Osteoblast (primary cell): ENCODE data around the gene MRAP. TPM values are rescaled to one million over a fixed set of nuclear protein-coding genes. Genes with fewer than 3 reads are reported as not detected.

Experiments used
- DNase-seq: peaks from one replicate; pipeline ENCODE4 v3.0.0; 2011; ENCODE audit warnings: low spot score, mixed read lengths; ENCODE audit not compliant: insufficient read length; ENCODE audit errors: missing footprints
- H2AFZ ChIP-seq: 2 replicates; pipeline ENCODE4 v1.6.0; 2011; ENCODE audit warnings: mild to moderate bottlenecking, low read length
- H3K27ac ChIP-seq: 2 replicates; pipeline ENCODE4 v1.5.1; 2011; ENCODE audit warnings: mild to moderate bottlenecking, low read depth, low read length, moderate library complexity
- H3K27me3 ChIP-seq: 2 replicates; pipeline ENCODE4 v1.6.0; 2012; ENCODE audit warnings: mild to moderate bottlenecking, control low read depth, inconsistent platforms, low read length, moderate library complexity; ENCODE audit not compliant: insufficient read depth
- H3K36me3 ChIP-seq: 2 replicates; pipeline ENCODE4 v1.5.1; 2011; ENCODE audit warnings: mild to moderate bottlenecking, low read length, control low read depth, moderate library complexity; ENCODE audit not compliant: insufficient read depth
- H3K4me1 ChIP-seq: 2 replicates; pipeline ENCODE4 v1.5.1; 2011; ENCODE audit warnings: mild to moderate bottlenecking, low read length, control low read depth, moderate library complexity; ENCODE audit not compliant: insufficient read depth
- H3K4me2 ChIP-seq: 2 replicates; pipeline ENCODE4 v1.6.0; 2011; ENCODE audit warnings: mild to moderate bottlenecking, low read length; ENCODE audit not compliant: insufficient read depth
- H3K4me3 ChIP-seq: fragments of 200-600 bp; sonication (generic); 3 replicates; pipeline ENCODE4 v1.5.1; 2012; ENCODE audit warnings: mild to moderate bottlenecking, low read length, inconsistent platforms; ENCODE audit not compliant: insufficient read depth
- H3K79me2 ChIP-seq: 2 replicates; pipeline ENCODE4 v1.6.0; 2012; ENCODE audit warnings: mild to moderate bottlenecking, low read length, control low read depth, inconsistent platforms; ENCODE audit not compliant: insufficient read depth
- H3K9me3 ChIP-seq: 2 replicates; pipeline ENCODE4 v1.5.1; 2011; ENCODE audit warnings: low read depth, low read length, control low read depth
- H4K20me1 ChIP-seq: 2 replicates; pipeline ENCODE4 v1.6.0; 2012; ENCODE audit warnings: mild to moderate bottlenecking, low read length, control low read depth; ENCODE audit not compliant: insufficient read depth
- total RNA-seq: library from RNA; depleted of rRNA; stranded (reverse); fragments of >200 nt; gene quantifications from 2 replicates; pipeline ENCODE4 v1.2.3, GENCODE V29; 2012
- TF ChIP-seq, protein P1 (sequence below): IDR thresholded peaks from 2 replicates; pipeline ENCODE4 v1.5.1; 2011; ENCODE audit warnings: mild to moderate bottlenecking, low read depth, low read length, moderate library complexity; ENCODE audit errors: extremely low read depth

The MRAP gene
- total RNA-seq, 1 donor = 0.72 TPM

DNA sequence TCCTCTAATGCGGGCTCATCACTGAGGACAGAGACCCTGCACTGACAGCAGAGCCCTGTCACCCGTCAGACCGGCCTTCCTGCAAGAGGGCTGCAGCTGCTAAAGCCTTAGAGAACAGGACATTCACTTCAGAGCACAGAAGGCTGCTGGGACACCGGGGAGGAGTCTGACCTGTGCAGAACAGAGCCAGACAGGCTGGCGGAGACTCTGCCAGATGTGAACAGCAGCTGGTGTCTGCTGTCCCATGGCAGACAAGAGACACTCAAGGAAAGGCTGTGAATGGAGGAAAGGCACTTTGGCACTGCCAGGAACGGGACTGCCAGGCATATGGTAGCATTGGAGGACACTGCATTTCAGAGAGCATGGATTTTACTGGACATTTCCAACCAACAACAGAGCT is 21.4 kb downstream of the MRAP start:
- Histone ChIP-seq H3K9me3 (no peaks in the 10 kb centered on the region), H3K27me3 (no peaks in the 10 kb centered on the region), H3K36me3 (peaks cover 95% of the 10 kb centered on the region), H3K79me2 (peaks cover 8% of the 10 kb centered on the region), H4K20me1 (peaks cover 8% of the 10 kb centered on the region), H3K4me2 (no peak overlapping the region), H3K4me3 (no peak overlapping the region), H3K27ac (no peak overlapping the region), H2AFZ (no peak overlapping the region), H3K4me1 (no peaks in the 10 kb centered on the region)
- DNase-seq = no peak
- TF ChIP-seq, protein P1, sequence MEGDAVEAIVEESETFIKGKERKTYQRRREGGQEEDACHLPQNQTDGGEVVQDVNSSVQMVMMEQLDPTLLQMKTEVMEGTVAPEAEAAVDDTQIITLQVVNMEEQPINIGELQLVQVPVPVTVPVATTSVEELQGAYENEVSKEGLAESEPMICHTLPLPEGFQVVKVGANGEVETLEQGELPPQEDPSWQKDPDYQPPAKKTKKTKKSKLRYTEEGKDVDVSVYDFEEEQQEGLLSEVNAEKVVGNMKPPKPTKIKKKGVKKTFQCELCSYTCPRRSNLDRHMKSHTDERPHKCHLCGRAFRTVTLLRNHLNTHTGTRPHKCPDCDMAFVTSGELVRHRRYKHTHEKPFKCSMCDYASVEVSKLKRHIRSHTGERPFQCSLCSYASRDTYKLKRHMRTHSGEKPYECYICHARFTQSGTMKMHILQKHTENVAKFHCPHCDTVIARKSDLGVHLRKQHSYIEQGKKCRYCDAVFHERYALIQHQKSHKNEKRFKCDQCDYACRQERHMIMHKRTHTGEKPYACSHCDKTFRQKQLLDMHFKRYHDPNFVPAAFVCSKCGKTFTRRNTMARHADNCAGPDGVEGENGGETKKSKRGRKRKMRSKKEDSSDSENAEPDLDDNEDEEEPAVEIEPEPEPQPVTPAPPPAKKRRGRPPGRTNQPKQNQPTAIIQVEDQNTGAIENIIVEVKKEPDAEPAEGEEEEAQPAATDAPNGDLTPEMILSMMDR = no peak

DNA sequence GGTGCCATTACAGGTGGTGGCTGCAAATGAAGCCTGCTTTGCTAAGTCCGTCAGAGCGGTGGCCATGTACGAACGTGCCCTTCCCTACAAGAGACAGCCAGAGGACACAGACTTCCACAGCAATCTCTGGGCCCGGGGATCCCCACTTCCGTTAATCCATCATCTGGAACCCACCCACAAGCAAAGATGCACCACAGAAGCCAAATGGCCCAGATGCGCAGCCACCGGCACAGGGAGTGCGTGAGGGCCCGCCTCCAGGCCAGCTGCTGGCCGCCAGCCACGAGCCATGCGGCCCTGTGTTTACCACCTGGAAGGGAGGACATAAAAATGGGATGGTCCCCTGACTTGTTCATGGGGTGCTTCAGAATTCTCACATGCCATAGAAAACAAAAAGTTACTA is 22.1 kb downstream of the MRAP start:
- Histone ChIP-seq H3K4me3 (no peak overlapping the region), H3K79me2 (peaks cover 6% of the 10 kb centered on the region), H2AFZ (no peak overlapping the region), H3K36me3 (peaks cover 100% of the 10 kb centered on the region), H4K20me1 (peaks cover 9% of the 10 kb centered on the region), H3K27me3 (no peaks in the 10 kb centered on the region), H3K4me1 (no peaks in the 10 kb centered on the region), H3K4me2 (no peak overlapping the region), H3K9me3 (no peaks in the 10 kb centered on the region), H3K27ac (no peak overlapping the region)
- TF ChIP-seq, protein P1 = no peak
- no peak for DNase-seq

DNA sequence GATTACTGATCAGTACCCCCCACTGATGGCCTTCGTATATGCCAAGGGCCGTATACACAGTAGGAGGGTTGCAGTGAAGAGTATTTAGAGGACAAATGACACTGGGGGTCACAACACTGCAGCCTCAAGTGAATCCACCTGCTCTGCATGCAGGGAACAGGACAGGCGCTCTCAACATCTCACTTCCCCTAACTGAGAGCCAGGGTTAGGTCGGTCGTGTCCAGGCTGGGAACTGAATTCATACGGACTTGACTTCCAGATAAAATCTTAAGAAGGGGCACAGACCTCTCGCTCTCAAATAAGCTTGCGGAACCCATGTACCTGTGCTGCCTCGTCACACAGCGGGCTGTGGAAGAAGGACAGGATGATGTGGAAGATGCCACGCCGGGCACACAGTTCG is 22.8 kb downstream of the MRAP start:
- no peaks in the 10 kb centered on the region for H3K4me1 ChIP-seq
- TF ChIP-seq, protein P1 = no peak
- H3K4me2 ChIP-seq = no peak overlapping the region
- peaks cover 7% of the 10 kb centered on the region for H4K20me1 ChIP-seq
- no peaks in the 10 kb centered on the region for H3K9me3 ChIP-seq
- H3K79me2 ChIP-seq = peaks cover 10% of the 10 kb centered on the region
- H3K27me3 ChIP-seq = no peaks in the 10 kb centered on the region
- peaks cover 100% of the 10 kb centered on the region for H3K36me3 ChIP-seq
- no peak overlapping the region for H2AFZ ChIP-seq
- H3K4me3 ChIP-seq = no peak overlapping the region
- no peak for DNase-seq
- H3K27ac ChIP-seq = no peak overlapping the region

DNA sequence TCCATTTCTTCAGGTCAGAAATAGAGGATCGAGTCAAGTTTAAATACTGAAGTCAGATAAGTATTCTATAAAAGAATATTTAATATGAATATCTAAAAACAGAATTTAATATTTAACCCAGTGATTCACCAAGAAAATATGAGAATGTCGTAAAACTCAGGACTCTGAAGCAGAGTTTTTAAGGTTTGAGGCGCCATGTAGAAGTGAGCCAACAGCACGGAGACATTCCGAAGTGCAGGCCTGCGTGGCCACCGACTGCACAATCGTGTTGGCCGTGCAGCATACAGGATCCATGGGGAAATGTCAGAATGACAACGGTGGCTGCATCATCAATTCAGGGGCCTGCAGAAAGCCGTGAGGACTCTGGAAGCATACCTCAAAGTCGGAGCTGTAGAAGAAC is 23.4 kb downstream of the MRAP start:
- H3K36me3 ChIP-seq = peaks cover 98% of the 10 kb centered on the region
- TF ChIP-seq, protein P1 = no peak

More for the DNA sequence above, 23.4 kb downstream of the MRAP start:
- no peak for DNase-seq
- H3K4me1 ChIP-seq = no peaks in the 10 kb centered on the region
- H3K27me3 ChIP-seq = no peaks in the 10 kb centered on the region
- no peak overlapping the region for H3K4me2 ChIP-seq
- no peak overlapping the region for H2AFZ ChIP-seq
- H4K20me1 ChIP-seq = peaks cover 7% of the 10 kb centered on the region
- no peaks in the 10 kb centered on the region for H3K9me3 ChIP-seq
- H3K79me2 ChIP-seq = peaks cover 12% of the 10 kb centered on the region
- H3K4me3 ChIP-seq = no peak overlapping the region
- no peak overlapping the region for H3K27ac ChIP-seq
